BLaER1 treated with 17β-estradiol and CSF1 and Interleukin-3, amounts not matched to agents 10 nM and 100 nM (cell line): ENCODE measurements around the gene MVK.
A peak's percentile ranks its signal among the peaks of the same experiment; 100 is the strongest.
"Not testable (repeated sequence)": the region's sequence is repeated elsewhere in the genome, so short reads cannot be mapped to it uniquely, and the experiment has no call there.

Experiments used
- H3K27ac ChIP-seq, 11 experiments: shearing (Covaris generic); formaldehyde crosslinking; 2 replicates each; pipeline ENCODE4 v1.8.1; 2022
- H3K27me3 ChIP-seq, 11 experiments: shearing (Covaris generic); formaldehyde crosslinking; 2 replicates each; pipeline ENCODE4 v1.8.1; 2022
- H3K36me3 ChIP-seq, 11 experiments: shearing (Covaris generic); formaldehyde crosslinking; 2 replicates each; pipeline ENCODE4 v1.8.1; 2022
- H3K4me1 ChIP-seq, 10 experiments: shearing (Covaris generic); formaldehyde crosslinking; 2 replicates each; pipeline ENCODE4 v1.8.1; 2022
- H3K4me2 ChIP-seq, 11 experiments: shearing (Covaris generic); formaldehyde crosslinking; 2 replicates each; pipeline ENCODE4 v1.8.1; 2022
- H3K4me3 ChIP-seq, 10 experiments: shearing (Covaris generic); formaldehyde crosslinking; 2 replicates each; pipeline ENCODE4 v1.8.1; 2022
- H3K9ac ChIP-seq, 11 experiments: shearing (Covaris generic); formaldehyde crosslinking; 2 replicates each; pipeline ENCODE4 v1.8.1; 2022
- H3K9me3 ChIP-seq, 11 experiments: shearing (Covaris generic); formaldehyde crosslinking; replicated peaks in 1 of 11; 2 replicates each; pipeline ENCODE4 v1.8.1; 2022
- H4K20me1 ChIP-seq, 11 experiments: shearing (Covaris generic); formaldehyde crosslinking; 2 replicates each; pipeline ENCODE4 v1.8.1; 2022
- Cebpa-rat ChIP-seq, 11 experiments: shearing (Covaris generic); IDR thresholded peaks; 2 replicates each; pipeline ENCODE4 v1.8.1; 2022

The MVK gene

DNA sequence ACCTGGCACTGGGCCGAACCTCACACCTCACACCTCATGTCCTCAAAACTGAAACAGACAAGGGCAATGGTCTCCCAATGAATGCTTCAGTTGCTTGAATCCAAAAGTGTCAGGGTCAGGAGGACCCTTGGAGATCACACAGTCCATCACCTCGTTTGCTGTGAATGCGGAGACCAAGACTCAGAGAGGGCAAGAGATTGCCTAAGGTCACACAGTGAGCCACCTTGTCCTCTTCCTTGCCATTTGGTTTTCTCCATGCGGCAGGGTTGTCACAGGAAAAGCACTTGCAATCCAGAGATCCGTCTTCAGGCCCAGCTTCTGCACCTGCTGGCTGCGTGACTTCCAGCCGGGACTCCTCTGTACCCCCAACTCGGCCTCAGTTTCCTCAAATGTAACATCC lies 28.0 kb downstream of the MVK start:
- Histone ChIP-seq H3K36me3 (no peaks in the 10 kb centered on the region; a peak in 1 of 22 replicates), H3K27ac (no peak overlapping the region), H3K4me1 (peaks cover 0 to 65% (median 43%) of the 10 kb centered on the region in 10 experiments; a peak in 16 of 20 replicates), H3K4me2 (no peak overlapping the region), H3K9me3 (no peaks in the 10 kb centered on the region), H3K4me3 (no peak overlapping the region), H4K20me1 (peaks cover 0 to 24% (median 9%) of the 10 kb centered on the region in 11 experiments; a peak in 15 of 22 replicates), H3K9ac (no peak overlapping the region), H3K27me3 (no peaks in the 10 kb centered on the region)
- TF ChIP-seq Cebpa-rat (IDR thresholded peaks at IDR 0.05), result no peak

DNA sequence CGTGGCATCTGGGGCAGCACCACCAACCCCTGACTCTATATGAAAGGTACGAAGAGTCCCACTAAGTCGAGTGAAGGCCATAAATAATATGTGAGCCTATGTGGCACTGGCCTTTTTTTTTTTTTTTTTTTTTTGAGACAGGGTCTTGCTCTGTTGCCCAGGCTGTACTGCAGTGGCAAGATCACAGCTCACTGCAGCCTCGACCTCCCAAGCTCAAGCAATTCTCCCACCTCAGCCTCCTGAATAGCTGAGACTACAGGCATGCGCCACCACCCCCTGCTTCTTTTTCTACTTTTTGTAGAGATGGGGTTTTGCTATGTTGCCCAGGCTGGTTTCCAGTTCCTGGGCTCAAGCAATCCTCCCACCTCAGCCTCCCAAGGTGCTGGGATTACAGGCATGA lies 28.5 kb downstream of the MVK start:
- H3K9me3 ChIP-seq, H3K27ac ChIP-seq, H3K4me3 ChIP-seq, H3K9ac ChIP-seq, H3K36me3 ChIP-seq, H3K27me3 ChIP-seq: not testable (repeated sequence)
- H4K20me1 ChIP-seq, result peaks cover 0 to 18% (median 3%) of the 10 kb centered on the region in 11 experiments; a peak in 11 of 22 replicates
- peaks cover 0 to 61% (median 41%) of the 10 kb centered on the region in 10 experiments; a peak in 16 of 20 replicates for H3K4me1 ChIP-seq
- peak overlapping the region in 1 of 11 experiments; percentile 27; a peak in 1 of 22 replicates for H3K4me2 ChIP-seq

DNA sequence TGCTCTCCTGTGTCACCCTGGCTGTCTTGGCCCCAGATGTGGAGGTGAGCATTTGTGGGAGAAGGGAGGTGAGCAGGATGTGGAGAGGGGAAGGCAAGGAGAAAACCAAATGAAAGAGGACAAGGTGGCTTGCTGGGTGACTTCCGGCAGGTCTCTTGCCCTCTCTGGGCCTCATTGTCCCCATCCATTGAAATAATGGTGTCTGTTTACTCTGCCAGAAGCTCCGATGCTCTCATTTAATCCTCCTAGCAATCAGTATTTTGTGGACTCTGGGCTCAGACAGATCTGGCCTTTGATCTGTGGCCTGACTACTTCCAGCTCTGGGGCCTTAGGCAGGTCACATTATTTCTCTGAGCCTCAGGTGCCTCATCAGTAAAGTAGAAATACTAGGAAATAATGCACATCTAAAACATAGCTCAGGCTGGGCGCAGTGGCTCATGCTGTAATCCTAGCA lies 30.6 kb downstream of the MVK start:
- no peaks in the 10 kb centered on the region for H3K27me3 ChIP-seq
- H3K36me3 ChIP-seq, result no peaks in the 10 kb centered on the region
- H3K9ac ChIP-seq, result no peak overlapping the region
- no peak for TF ChIP-seq Cebpa-rat (IDR thresholded peaks at IDR 0.05)
- H3K9me3 ChIP-seq, result no peaks in the 10 kb centered on the region
- H3K27ac ChIP-seq, result no peak overlapping the region
- no peak overlapping the region for H3K4me3 ChIP-seq
- H3K4me1 ChIP-seq, result peaks cover 0 to 49% (median 26%) of the 10 kb centered on the region in 10 experiments; a peak in 15 of 20 replicates
- no peak overlapping the region; a peak in 1 of 22 replicates for H3K4me2 ChIP-seq
- no peaks in the 10 kb centered on the region; a peak in 1 of 22 replicates for H4K20me1 ChIP-seq

DNA sequence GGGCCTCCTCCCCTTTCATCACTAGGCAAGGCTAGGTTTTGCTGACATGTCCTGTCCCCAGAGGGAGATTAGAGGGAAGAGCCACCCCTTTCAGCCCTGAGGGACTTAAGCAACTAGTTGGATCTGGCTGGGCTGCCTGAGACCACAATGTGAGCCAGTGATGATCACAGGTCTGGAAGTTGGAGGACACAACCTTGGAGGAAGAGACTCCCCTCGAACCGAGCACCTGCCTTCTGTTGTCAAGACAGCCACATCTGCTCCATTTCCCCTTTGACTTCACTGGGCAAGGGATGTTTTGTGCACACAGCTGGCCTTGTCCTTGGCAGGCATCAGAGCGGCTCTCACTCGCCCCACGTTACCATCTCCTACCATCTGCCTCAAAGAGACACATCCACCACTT lies 31.4 kb downstream of the MVK start:
- no peaks in the 10 kb centered on the region for H3K36me3 ChIP-seq
- no peaks in the 10 kb centered on the region; a peak in 1 of 22 replicates for H4K20me1 ChIP-seq
- peaks cover 0 to 41% (median 18%) of the 10 kb centered on the region in 10 experiments; a peak in 15 of 20 replicates for H3K4me1 ChIP-seq
- H3K4me2 ChIP-seq, result peak overlapping the region in 3 of 11 experiments; percentile 1 to 43 (median 41); a peak in 5 of 22 replicates
- TF ChIP-seq Cebpa-rat (IDR thresholded peaks at IDR 0.05), result no peak
- no peaks in the 10 kb centered on the region for H3K27me3 ChIP-seq
- H3K27ac ChIP-seq, result no peak overlapping the region
- H3K4me3 ChIP-seq, result no peak overlapping the region
- no peak overlapping the region for H3K9ac ChIP-seq
- H3K9me3 ChIP-seq, result no peaks in the 10 kb centered on the region

DNA sequence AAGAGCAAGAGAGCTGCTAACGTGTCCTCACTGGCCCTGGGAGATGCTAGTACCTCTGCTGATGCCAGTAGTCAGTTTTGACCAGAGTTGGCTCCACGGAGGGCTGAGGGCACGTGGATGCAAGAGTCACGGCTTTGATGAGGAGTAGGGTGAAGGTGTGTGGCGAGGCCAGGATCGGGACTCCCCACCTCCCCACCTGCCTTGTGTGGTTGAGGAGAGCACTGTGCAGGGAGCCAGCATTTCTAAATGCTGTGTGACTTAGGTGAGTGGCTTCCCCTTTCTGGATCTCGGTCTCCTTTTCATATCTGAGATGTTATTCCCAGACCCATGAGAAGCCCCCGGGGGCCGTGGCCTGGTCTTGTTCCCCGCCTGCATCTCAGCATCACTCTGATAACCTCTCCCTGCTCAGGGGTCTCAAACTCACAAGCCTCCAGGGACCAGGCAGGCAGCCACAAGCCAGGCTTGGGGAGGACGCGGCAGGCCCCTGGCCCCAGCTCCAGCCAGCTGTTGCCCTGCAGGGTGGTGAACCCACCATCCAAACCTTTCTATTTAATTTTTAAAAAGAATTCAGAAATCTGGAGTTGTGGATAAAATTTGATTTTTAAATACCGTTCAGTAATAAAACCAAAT lies 32.1 kb downstream of the MVK start:
- TF ChIP-seq Cebpa-rat (IDR thresholded peaks at IDR 0.05), result no peak
- Histone ChIP-seq H3K9me3 (no peaks in the 10 kb centered on the region), H3K9ac (no peak overlapping the region), H4K20me1 (no peaks in the 10 kb centered on the region; a peak in 1 of 22 replicates), H3K36me3 (no peaks in the 10 kb centered on the region), H3K4me1 (peaks cover 0 to 36% (median 14%) of the 10 kb centered on the region in 10 experiments; a peak in 14 of 20 replicates), H3K4me3 (no peak overlapping the region), H3K27me3 (no peaks in the 10 kb centered on the region), H3K27ac (no peak overlapping the region), H3K4me2 (peak overlapping the region in 3 of 11 experiments; percentile 13 to 43 (median 24); a peak in 3 of 22 replicates)

DNA sequence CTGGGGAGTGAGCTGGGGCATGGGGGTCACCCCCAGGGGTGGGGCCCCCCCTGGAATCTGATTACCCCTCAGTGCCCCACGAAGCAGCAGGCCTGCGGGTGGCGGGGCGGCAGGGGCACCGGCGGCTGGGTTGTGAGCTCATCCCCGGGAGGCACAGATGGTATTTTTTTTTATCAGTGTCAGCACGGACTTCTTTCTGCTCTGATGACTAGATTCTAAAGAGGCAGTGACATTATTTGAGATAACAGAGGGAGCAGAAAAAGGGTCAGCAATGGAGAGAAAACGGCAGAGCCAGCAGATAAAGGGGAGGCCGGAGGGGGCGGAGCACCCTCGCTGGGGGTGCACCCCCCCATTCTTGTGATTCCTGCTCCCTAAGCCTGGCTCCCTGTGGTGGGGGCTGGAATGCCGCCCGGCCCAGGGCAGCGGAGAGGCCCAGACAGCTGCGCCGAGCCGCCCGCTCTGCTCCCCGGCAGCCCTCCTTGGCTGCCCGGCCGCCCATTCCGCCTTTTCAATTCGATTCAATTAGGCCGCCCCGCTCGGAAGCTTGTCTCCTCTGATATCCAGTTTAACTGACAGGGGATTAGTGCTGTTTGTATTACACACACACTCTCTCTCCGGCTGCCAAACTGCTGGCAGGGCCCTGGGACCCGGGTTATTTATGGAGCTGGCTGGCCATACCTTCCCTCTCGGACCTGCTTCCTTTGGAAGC lies 32.9 kb downstream of the MVK start:
- no peaks in the 10 kb centered on the region for H3K27me3 ChIP-seq
- H3K4me2 ChIP-seq, result 0 out of 22 replicates have a peak overlapping the region, but pooled peaks of 3 of the 11 experiments have one; percentile 13 to 43 (median 24)
- H4K20me1 ChIP-seq, result no peaks in the 10 kb centered on the region; a peak in 1 of 22 replicates
- H3K4me3 ChIP-seq, result no peak overlapping the region
- H3K36me3 ChIP-seq, result no peaks in the 10 kb centered on the region
- no peak overlapping the region for H3K9ac ChIP-seq
- no peak for TF ChIP-seq Cebpa-rat (IDR thresholded peaks at IDR 0.05)
- H3K27ac ChIP-seq, result no peak overlapping the region
- no peaks in the 10 kb centered on the region for H3K9me3 ChIP-seq
- H3K4me1 ChIP-seq, result peaks cover 0 to 39% (median 16%) of the 10 kb centered on the region in 10 experiments; a peak in 15 of 20 replicates

DNA sequence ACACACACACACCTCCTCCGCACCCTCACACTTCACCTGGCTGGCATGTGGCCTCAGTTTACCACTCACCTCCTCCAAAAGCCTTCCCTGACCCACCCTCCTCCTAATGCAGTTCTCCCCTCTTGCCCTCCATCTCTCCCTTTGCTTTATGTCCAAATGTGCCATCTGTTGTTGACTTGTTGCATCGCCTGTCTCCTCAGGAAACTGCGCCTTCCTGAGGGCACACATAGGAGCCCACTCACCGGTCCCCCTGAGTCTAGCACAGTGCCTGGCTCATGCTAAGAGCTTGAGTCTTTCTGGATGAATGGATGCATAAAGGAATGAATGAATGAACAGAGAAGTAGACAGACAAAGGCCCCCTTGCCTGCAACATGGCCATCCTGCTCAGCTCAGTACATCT lies 34.0 kb downstream of the MVK start:
- TF ChIP-seq Cebpa-rat (IDR thresholded peaks at IDR 0.05), result no peak
- no peaks in the 10 kb centered on the region for H3K9me3 ChIP-seq
- no peak overlapping the region for H3K9ac ChIP-seq
- H3K4me1 ChIP-seq, result peaks cover 0 to 42% (median 19%) of the 10 kb centered on the region in 10 experiments; a peak in 15 of 20 replicates
- no peak overlapping the region for H3K4me3 ChIP-seq
- H3K27ac ChIP-seq, result no peak overlapping the region
- H3K36me3 ChIP-seq, result no peaks in the 10 kb centered on the region
- H3K27me3 ChIP-seq, result no peaks in the 10 kb centered on the region
- no peak overlapping the region for H3K4me2 ChIP-seq
- H4K20me1 ChIP-seq, result no peaks in the 10 kb centered on the region; a peak in 2 of 22 replicates

DNA sequence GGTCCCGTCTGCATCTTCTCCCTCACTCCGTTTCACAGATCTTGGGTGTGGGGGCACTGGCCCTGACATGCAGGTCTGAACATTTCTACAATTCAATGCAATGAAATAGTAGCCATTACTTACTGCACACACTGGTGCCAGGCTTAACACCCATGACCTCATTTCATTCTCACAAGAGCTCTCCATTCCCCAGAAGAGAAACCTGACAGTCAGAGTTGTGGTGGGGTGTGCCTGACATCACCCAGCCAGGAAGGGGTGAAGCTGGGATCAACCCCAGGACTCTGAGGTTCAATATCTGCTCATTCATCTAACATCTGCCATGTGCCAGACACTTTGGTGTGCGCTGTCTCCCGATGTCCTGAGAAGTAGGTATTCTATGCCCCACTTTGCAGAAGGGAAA lies 34.7 kb downstream of the MVK start:
- TF ChIP-seq Cebpa-rat (IDR thresholded peaks at IDR 0.05), result no peak
- no peak overlapping the region for H3K9ac ChIP-seq
- no peaks in the 10 kb centered on the region; a peak in 2 of 22 replicates for H4K20me1 ChIP-seq
- no peak overlapping the region for H3K4me3 ChIP-seq
- no peaks in the 10 kb centered on the region for H3K9me3 ChIP-seq
- no peak overlapping the region for H3K4me2 ChIP-seq
- no peak overlapping the region for H3K27ac ChIP-seq
- H3K4me1 ChIP-seq, result peaks cover 0 to 37% (median 16%) of the 10 kb centered on the region in 10 experiments; a peak in 13 of 20 replicates
- no peaks in the 10 kb centered on the region for H3K36me3 ChIP-seq
- no peaks in the 10 kb centered on the region for H3K27me3 ChIP-seq

DNA sequence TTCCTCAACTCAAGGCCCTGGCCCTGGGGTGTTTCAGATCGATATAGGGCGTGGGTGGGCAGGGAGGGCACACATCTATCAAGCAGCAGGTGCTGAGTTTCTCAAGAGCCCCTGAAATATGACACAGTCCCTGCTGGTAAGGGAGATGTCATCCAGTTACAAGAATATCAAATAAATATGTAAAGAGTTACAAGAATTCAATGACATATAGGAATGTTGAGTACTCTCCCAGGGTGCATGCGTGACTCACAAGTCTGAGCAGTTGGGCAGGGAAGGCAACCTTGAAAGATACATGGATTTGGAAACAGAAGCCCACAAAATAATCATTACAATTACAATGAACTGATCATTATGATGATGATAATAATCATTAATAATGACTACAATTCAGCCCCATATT lies 35.2 kb downstream of the MVK start:
- Histone ChIP-seq H3K27ac (no peak overlapping the region), H3K27me3 (no peaks in the 10 kb centered on the region; a peak in 1 of 22 replicates), H3K4me3 (no peak overlapping the region), H4K20me1 (no peaks in the 10 kb centered on the region; a peak in 2 of 22 replicates), H3K4me1 (peaks cover 0 to 34% (median 15%) of the 10 kb centered on the region in 10 experiments; a peak in 13 of 20 replicates), H3K9me3 (no peaks in the 10 kb centered on the region), H3K36me3 (no peaks in the 10 kb centered on the region), H3K9ac (no peak overlapping the region), H3K4me2 (no peak overlapping the region)
- no peak for TF ChIP-seq Cebpa-rat (IDR thresholded peaks at IDR 0.05)
